SH-SY5Y (cell line): ENCODE measurements around the gene TRIB2.

ENCODE experiments used
- GATA2 ChIP-seq: IDR thresholded peaks from 2 replicates; pipeline ENCODE4 v1.6.1; 2011; ENCODE audit warnings: mild to moderate bottlenecking, low read depth, low read length
- GATA3 ChIP-seq: IDR thresholded peaks from 2 replicates; pipeline ENCODE4 v1.6.1; 2011; ENCODE audit warnings: low read depth, mild to moderate bottlenecking, low read length, moderate library complexity

DNA sequence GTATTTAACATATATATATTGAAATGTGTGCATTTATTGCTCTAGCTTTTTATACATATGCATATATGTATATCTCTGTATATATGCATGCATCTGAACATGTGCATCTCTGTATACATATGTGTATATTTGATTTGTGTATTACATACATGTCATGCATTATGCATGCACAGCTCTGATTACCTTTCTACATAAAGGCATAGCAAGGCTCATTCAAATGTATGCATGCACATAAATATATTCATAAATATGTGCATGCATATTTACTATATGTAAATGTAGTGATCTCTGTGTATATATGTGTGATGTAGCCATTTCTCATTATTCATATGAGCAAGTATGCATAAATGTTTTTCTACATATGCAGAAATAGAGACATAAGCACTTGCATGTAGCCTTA, 64.6 kb downstream of the TRIB2 start:
- no peak for TF ChIP-seq GATA2
- no peak for TF ChIP-seq GATA3
